KOPT-K1 (cell line): ENCODE measurements around the gene CACNB4.
"Not testable (repeated sequence)": the region's sequence is repeated elsewhere in the genome, so short reads cannot be mapped to it uniquely, and the experiment has no call there.

ENCODE experiments used
- H3K27ac ChIP-seq: fragments of 200-600 bp; sonication (generic); 2 replicates; pipeline ENCODE4 v1.5.1; 2016; ENCODE audit warnings: antibody characterized with exemption, mild to moderate bottlenecking, low read depth, low read length; ENCODE audit not compliant: poor library complexity, severe bottlenecking
- H3K36me3 ChIP-seq: fragments of 200-600 bp; sonication (generic); 2 replicates; pipeline ENCODE4 v1.5.1; 2017; ENCODE audit warnings: antibody characterized with exemption, mild to moderate bottlenecking, low read length, moderate library complexity; ENCODE audit not compliant: insufficient read depth
- H3K9me3 ChIP-seq: fragments of 200-600 bp; sonication (generic); 2 replicates; pipeline ENCODE4 v1.5.1; 2017; ENCODE audit warnings: antibody characterized with exemption, low read length, mild to moderate bottlenecking; ENCODE audit not compliant: insufficient read depth, poor library complexity, severe bottlenecking

CACNB4 gene

DNA sequence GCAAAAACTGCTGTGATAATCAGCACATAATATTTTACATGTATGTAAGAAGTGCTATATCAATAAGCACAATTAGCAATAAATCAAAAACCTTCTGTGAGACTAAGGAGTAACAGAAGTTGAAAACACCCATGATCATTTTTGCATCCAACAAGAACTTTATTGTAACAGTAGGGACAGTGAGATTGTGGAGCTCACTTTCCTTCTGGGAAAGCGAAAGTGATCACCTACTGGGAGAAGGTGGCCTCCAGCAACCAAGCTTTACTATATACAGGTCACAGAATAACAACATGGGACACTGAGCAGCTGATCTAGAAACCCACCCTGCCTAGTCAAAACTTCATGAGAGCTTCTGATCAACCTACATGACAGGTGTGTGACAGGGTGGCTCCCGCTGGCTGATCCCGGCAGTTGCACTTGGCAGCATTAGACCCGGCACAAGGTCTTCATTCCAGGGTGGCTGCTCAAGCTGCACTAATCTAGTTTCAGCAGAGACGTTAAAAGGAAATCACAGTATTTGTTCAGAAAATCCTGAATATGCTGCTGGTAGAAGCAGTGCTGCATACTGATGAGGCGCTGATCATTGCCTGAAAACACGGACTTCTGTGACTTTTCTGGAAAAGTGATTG is 207.2 kb downstream of the CACNB4 start:
- H3K9me3 ChIP-seq: peaks cover 5% of the 10 kb centered on the region
- H3K27ac ChIP-seq: no peak overlapping the region
- H3K36me3 ChIP-seq: no peaks in the 10 kb centered on the region

DNA sequence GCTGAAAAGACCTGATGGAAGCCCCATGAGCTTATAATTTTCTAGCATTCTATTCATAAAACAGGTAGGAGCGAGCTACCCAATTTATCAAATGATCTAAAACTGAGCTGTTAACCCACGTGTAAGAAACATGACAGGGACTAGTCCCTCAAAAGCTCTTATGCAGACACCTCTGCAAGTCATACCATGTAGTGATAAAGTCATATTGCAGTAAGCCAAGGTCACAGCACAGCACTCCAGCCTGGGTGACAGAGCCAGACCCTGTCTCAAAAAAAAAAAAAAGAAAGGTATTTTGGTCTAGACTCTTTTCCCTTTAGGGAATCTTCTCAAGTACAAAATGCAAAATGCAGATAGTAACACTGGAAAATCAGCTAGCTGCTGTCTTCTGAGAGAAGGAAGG is 211.7 kb downstream of the CACNB4 start:
- H3K9me3 ChIP-seq: no peaks in the 10 kb centered on the region
- no peaks in the 10 kb centered on the region for H3K36me3 ChIP-seq
- H3K27ac ChIP-seq: no peak overlapping the region

DNA sequence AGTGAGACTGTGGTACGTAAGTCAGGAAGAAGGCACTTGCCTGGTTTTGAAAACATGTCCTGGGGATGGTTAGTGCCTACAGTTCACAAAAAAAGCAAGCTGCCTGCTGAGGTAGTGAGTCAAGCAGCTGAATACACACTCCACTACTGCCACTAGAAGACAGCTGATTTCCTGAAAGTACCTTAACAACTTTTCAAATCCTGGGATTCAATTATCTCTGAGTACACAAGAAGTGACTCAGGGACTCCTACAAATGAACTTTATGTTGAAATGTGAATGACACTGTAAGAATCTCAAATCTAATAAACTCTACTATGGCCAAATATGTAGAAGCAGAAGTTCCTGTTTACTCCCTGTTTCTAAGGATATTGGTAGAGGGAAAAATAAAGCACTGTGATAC is 212.6 kb downstream of the CACNB4 start:
- Histone ChIP-seq H3K9me3 (no peaks in the 10 kb centered on the region), H3K27ac (no peak overlapping the region), H3K36me3 (no peaks in the 10 kb centered on the region)

DNA sequence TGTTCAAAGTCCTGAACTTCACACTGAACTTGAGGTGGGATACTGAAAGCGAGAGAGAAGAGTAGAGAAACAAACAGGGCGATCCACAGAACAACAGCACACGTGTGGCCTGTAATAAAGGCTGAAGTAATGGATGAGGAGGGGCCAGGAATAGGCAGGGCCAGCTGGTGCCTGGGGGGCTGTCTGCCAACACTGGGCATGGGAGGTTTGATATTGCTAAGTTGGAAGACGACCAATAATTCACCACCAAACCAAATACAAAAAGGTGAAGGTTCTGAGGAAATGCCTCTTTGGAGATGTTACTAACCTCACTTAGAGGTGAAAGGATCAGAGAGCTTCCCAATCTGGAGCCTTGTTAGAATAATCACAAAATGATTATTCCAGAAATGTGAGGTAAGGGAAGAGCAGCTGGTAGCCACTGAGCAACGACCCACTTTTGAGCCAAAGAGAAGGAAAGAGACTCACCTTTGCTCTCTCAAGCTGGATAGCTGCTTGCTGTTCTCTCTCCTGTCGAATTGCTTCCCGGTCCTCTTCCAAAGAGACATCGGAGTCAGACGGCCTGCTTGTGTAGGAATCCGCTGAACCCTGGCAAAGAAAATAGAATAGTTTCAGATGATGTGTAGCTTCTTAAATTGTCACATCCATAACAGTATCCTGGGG is 215.9 kb downstream of the CACNB4 start:
- H3K9me3 ChIP-seq: no peaks in the 10 kb centered on the region

DNA sequence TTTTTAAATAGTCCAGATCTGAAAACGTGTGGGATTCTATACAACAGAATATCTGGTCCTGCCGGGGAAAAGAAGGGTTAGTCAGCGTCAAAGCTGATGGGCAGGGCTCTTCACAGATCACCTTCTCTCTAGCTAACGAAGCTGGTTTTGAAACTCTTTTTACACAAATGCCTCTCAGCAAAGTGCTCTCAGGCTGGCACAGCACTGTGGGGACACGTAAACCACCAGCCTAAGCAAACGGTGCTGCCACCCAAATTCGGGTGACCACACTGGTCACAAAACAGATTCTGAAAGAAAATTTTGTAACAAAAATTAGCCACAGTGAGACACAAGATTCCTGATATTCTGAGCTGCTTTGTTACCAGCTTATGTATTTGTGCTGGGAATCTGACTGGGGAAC is 217.5 kb downstream of the CACNB4 start:
- Histone ChIP-seq H3K9me3 (no peaks in the 10 kb centered on the region), H3K36me3 (no peaks in the 10 kb centered on the region), H3K27ac (no peak overlapping the region)

More for the DNA sequence above, 215.9 kb downstream of the CACNB4 start:
- Histone ChIP-seq H3K36me3 (no peaks in the 10 kb centered on the region), H3K27ac (no peak overlapping the region)

DNA sequence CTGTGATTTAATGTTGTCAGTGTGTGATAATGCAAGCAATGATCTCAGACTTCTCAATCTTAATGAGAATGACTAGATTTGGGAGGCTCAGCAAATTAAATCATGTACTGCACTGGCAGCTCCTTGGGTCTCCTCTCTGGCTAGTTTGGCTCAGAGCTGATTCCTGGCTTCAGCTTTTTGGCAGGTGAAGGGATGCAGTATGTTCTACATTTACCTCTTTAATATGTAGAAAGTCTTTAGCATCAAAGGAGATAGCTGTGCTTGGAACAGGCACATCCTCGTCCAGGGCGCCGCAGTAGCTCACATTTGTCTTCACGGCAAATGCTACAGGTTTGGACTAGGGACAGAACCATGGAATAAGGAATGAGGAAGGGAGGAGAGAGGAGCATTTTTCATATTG is 218.3 kb downstream of the CACNB4 start:
- Histone ChIP-seq H3K9me3 (no peaks in the 10 kb centered on the region), H3K36me3 (no peaks in the 10 kb centered on the region), H3K27ac (no peak overlapping the region)

DNA sequence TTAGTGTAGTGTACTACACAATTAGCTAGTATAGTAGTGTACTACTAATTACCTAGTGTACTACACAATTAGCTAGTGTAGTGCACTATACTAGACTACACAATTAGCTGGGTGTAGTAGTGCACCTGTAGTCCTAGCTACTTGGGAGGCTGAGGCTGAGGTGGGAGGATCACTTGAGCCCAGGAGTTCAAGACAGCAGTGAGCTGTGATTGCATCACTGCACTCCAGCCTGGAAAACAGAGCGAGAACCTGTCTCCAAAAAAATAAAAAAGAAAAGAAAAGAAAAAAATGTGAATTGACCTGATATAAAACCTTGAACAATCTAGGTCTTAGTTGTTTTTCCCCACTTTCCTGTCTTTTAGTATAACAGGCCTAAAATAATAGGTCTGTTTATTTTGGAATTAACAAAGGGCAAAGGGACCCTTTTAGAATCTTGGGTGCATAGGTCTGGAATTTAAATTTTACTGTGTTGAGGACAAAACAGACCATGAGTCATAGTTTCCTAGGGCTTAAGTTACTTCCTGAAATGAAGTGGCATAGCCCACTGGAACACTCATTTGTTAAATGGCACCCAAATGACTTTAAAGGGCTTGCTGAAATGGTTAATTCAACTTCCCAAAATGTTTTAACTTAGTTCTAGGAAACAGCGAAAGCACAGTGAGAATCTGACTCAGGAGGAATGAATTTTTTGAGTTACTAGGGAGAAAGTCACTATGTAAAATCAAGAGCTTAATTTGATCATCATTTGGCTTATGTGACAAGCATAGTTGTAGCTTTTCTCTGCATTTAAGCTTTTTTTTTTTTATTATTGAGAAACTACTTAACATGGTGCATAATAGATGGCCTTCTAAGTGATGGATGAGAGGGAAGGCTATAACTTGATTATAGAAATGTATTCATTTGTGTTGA is 219.9 kb downstream of the CACNB4 start:
- Histone ChIP-seq H3K9me3 (no peaks in the 10 kb centered on the region), H3K27ac (no peak overlapping the region), H3K36me3 (no peaks in the 10 kb centered on the region)

DNA sequence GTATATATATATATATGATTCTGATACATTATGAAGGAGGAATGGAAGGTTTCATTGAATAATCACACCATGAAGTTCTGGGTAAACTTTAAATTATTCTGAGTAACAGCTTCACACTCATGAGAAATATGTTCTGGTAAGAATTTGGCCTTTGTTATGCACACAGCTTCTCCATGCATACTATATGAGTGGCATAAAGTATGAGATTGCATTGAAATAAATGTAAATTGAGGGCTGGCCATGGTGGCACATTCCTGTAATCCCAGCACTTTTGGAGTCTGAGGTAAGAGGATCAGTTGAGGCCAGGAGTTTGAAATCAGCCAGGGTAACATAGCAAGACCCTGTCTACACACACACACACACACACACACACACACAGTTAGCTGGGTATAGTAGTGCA is 220.6 kb downstream of the CACNB4 start:
- H3K9me3 ChIP-seq: no peaks in the 10 kb centered on the region
- no peaks in the 10 kb centered on the region for H3K36me3 ChIP-seq
- H3K27ac ChIP-seq: no peak overlapping the region

DNA sequence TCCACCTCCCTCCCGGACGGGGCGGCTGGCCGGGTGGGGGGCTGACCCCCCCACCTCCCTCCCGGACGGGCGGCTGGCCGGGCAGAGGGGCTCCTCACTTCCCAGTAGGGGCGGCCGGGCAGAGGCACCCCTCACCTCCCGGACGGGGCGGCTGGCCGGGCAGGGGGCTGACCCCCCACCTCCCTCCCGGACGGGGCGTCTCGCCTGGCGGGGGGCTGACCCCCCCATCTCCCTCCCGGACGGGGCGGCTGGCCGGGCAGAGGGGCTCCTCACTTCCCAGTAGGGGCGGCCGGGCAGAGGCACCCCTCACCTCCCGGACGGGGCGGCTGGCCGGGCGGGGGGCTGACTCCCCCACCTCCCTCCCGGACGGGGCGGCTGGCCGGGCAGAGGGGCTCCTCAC is 223.2 kb downstream of the CACNB4 start:
- not testable (repeated sequence) for H3K36me3 ChIP-seq, H3K27ac ChIP-seq, H3K9me3 ChIP-seq

DNA sequence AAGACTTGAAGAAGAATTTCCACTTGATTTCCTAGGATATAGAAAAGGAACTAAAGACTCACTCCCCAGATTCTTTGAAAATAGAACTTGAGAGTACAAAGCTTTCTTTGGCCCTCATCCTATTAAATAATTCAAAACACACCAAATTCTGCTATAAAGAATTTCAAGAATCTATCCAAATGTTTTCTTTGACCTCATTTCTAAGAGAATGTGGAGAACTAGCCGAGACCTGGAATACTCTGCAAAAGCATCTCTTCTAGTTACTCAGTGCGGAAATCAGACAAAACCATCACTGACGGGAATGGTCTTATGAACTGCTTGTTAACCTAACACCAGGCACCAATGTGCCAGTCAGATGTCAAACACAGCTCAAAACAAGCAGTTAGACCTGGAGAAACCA is 226.4 kb downstream of the CACNB4 start:
- Histone ChIP-seq H3K36me3 (no peaks in the 10 kb centered on the region), H3K9me3 (no peaks in the 10 kb centered on the region), H3K27ac (no peak overlapping the region)

DNA sequence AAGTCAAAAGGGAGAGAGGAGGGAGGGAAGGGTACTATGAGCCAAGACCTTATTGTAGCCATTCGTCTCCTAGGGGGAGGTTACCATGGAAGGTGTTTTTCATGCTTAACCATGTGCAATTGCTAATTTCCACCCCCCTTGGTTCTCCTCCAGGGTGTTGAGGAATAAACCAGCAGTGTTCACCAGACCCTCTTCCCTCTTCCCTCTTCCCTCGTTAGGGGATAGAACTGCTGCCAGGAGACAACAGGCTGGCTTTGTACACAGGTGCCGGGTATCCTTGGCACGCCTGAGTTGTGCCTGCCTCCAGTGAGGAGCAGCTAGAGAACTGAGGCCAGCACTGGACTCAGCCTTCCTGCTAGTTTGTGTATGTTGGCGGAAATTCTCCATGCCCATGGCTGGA is 229.6 kb downstream of the CACNB4 start:
- H3K9me3 ChIP-seq: no peaks in the 10 kb centered on the region
- no peaks in the 10 kb centered on the region for H3K36me3 ChIP-seq
- no peak overlapping the region for H3K27ac ChIP-seq

DNA sequence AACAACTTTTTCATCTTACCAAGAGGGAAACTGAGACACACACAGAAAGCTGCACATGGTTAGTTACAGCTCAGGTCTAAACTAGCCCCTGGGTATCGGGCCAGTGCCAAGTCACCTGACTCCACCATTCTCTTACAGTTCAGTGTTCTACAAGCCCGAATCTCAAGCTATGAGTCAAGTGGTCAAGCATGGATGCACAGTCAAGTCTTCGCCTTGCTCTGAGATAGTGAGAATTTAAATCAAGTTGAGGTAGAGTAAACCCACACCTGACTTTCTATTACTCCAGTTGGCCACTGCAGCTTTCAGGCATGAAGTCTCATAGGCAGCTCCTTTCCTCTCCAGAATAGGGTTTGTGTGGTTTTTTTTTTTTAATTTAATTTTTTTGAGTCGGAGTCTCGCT is 236.1 kb downstream of the CACNB4 start:
- Histone ChIP-seq H3K36me3 (no peaks in the 10 kb centered on the region), H3K27ac (no peak overlapping the region), H3K9me3 (no peaks in the 10 kb centered on the region)

DNA sequence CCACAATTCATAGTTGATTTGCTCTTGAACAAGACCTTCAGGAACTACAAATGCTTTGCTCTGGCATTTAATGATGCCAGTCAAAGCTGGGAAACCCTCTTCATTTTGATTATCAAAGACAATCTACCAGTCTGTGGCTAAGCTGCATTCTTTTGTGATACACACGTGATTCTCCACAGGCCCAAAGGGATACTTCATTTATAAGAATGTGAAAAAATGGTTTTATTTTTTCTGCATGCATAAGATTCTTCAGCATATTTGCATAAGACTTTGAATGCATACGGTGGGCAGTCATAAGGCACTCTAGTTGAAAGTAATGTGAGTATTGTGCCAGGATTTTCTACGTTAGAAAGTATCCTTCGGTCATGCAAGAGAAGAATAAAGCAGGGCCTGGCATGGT is 237.7 kb downstream of the CACNB4 start:
- Histone ChIP-seq H3K9me3 (no peaks in the 10 kb centered on the region), H3K36me3 (no peaks in the 10 kb centered on the region), H3K27ac (no peak overlapping the region)

DNA sequence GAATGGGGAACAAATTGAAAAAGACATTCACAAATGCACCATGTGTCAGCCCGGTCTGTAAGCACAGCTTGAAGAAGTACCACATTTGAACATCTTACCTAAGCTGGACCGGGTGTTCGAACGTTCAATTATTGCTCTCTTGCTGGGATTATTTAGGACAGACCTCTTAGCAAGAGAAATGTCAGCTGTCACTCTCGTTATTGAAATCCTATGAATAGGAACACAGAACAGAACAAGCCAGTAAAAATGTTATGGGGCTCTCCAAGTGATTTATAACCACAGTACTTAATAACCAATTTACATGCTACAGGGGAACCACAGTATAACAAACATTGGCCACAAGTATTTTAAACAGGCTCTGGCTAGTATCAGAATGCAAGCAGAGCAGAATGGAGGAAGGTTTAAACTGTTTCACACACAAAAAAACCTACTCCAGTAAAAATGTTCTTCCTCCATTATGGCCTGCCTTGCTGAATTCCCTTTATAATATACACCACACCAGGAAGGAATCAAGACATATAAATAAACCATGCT is 238.2 kb downstream of the CACNB4 start:
- Histone ChIP-seq H3K27ac (no peak overlapping the region), H3K36me3 (no peaks in the 10 kb centered on the region), H3K9me3 (no peaks in the 10 kb centered on the region)

DNA sequence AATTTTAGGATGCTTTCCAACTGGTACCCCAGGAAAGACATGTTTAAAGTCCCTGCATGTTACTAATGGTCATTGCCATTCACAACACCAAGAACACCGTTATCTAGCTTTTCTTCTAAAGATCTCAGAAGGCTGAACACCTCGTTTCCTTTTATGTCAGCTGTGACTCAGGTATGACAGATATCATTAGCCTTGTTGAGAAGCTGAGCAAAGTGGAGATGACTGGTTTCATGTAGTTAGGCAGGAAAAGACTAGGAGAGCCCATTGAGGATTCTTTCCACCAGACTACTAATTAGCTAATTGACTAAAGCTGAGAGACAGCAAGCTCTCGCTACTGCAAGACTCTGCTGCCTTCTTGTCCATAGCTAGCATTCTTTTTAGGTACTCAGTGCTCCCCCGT is 238.6 kb downstream of the CACNB4 start:
- Histone ChIP-seq H3K27ac (no peak overlapping the region), H3K9me3 (no peaks in the 10 kb centered on the region), H3K36me3 (no peaks in the 10 kb centered on the region)
